NCI-H2227 treated with DMSO at 0.1 percent for 48 hours (cell line): ENCODE measurements around the gene SLC38A7.

ENCODE experiments used
- DNase-seq: peaks from one replicate; lab custom pipeline; 2025; lab: John Stamatoyannopoulos, UW

Gene SLC38A7

GRCh38 chr16:58636466-58636865 lies 48.1 kb downstream of the SLC38A7 start:
- DNase-seq: no peak

GRCh38 chr16:58635502-58635901 lies 49.1 kb downstream of the SLC38A7 start:
- no peak for DNase-seq

- no peak for DNase-seq
Measured at GRCh38 chr16:58634265-58634802, 50.2 kb downstream of the SLC38A7 start.

- DNase-seq: peak; percentile 96
Measured at GRCh38 chr16:58629733-58630640, 54.6 kb downstream of the SLC38A7 start, which contains the start of gene CNOT1. TSS of gene CNOT1 (minus strand) at chr16:58629826. CDS start at chr16:58599337, 30,489 bp downstream.

- DNase-seq: peak; percentile 60
Measured at GRCh38 chr16:58628845-58629732, 55.5 kb downstream of the SLC38A7 start.

- no peak for DNase-seq
Measured at GRCh38 chr16:58624209-58624608, 60.4 kb downstream of the SLC38A7 start.

- no peak for DNase-seq
Measured at GRCh38 chr16:58620396-58620795, 64.2 kb downstream of the SLC38A7 start.

- DNase-seq: no peak
Measured at GRCh38 chr16:58615280-58615679, 69.3 kb downstream of the SLC38A7 start.
